Measurements from ENCODE around the gene PTPRR.

DNA sequence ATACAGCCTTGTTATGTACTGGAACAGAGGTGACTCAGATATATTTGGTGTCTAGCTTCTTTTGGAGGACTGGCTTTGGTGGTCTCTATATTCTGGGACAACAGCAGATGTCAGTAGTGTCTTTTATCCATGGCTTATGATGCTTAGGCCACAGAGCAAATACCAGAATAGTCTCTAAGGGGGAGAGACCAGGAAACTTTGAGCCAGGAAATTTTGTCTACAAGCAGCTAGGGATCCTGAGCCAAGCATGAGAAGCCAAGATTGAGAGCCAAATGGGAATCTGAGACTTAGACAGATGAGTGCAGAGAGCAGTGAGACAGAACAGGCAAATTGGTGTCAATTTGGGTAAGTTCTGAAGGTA lies 28.4 kb upstream of the PTPRR start:
- TF ChIP-seq EZH2phosphoT487 (IDR thresholded peaks at IDR 0.05; ENCODE audit: borderline replicate concordance, low read length) = no peak
- TF ChIP-seq, protein P1, sequence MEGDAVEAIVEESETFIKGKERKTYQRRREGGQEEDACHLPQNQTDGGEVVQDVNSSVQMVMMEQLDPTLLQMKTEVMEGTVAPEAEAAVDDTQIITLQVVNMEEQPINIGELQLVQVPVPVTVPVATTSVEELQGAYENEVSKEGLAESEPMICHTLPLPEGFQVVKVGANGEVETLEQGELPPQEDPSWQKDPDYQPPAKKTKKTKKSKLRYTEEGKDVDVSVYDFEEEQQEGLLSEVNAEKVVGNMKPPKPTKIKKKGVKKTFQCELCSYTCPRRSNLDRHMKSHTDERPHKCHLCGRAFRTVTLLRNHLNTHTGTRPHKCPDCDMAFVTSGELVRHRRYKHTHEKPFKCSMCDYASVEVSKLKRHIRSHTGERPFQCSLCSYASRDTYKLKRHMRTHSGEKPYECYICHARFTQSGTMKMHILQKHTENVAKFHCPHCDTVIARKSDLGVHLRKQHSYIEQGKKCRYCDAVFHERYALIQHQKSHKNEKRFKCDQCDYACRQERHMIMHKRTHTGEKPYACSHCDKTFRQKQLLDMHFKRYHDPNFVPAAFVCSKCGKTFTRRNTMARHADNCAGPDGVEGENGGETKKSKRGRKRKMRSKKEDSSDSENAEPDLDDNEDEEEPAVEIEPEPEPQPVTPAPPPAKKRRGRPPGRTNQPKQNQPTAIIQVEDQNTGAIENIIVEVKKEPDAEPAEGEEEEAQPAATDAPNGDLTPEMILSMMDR (IDR thresholded peaks at IDR 0.05; ENCODE audit: low read depth, low read length, poor library complexity, severe bottlenecking) = no peak

Data from DOHH2 (cell line).